GM04503 (cell line): ENCODE data around the gene ROR1.

Experiments used
- DNase-seq: peaks from one replicate; pipeline ENCODE4 v3.0.0-alpha.2; 2012; ENCODE audit warnings: low read depth

Gene ROR1

GRCh38 chr1:64107632-64108031 is 333.8 kb downstream of the ROR1 start:
- no peak for DNase-seq

GRCh38 chr1:64110924-64111777 is 337.3 kb downstream of the ROR1 start:
- DNase-seq: no peak

GRCh38 chr1:64111787-64112186 is 338.0 kb downstream of the ROR1 start:
- no peak for DNase-seq

- peak; percentile 67 for DNase-seq
These were observed 338.5 kb downstream of the ROR1 start for GRCh38 chr1:64112281-64112680.

- DNase-seq: no peak
These were observed 340.3 kb downstream of the ROR1 start for GRCh38 chr1:64114012-64114525.

- no peak for DNase-seq
These were observed 342.7 kb downstream of the ROR1 start for GRCh38 chr1:64116537-64116936.

GRCh38 chr1:64117492-64117891 is 343.7 kb downstream of the ROR1 start:
- DNase-seq: no peak

GRCh38 chr1:64121766-64122385 is 348.1 kb downstream of the ROR1 start:
- DNase-seq: no peak

GRCh38 chr1:64122588-64122987 is 348.8 kb downstream of the ROR1 start:
- DNase-seq: no peak

- no peak for DNase-seq
These were observed 351.1 kb downstream of the ROR1 start for GRCh38 chr1:64124704-64125440.

GRCh38 chr1:64126581-64126980 is 352.8 kb downstream of the ROR1 start:
- DNase-seq: no peak

- DNase-seq: no peak
These were observed 353.5 kb downstream of the ROR1 start for GRCh38 chr1:64127297-64127696.

GRCh38 chr1:64129701-64130100 is 355.9 kb downstream of the ROR1 start:
- DNase-seq: no peak

GRCh38 chr1:64131155-64131554 is 357.3 kb downstream of the ROR1 start:
- DNase-seq: no peak

GRCh38 chr1:64133036-64133435 is 359.2 kb downstream of the ROR1 start:
- DNase-seq: peak; percentile 90

- no peak for DNase-seq
These were observed 361.8 kb downstream of the ROR1 start for GRCh38 chr1:64135462-64136223.

GRCh38 chr1:64136296-64136695 is 362.5 kb downstream of the ROR1 start:
- DNase-seq: no peak

- DNase-seq: peak; percentile 67
These were observed 363.1 kb downstream of the ROR1 start for GRCh38 chr1:64136752-64137411.

- no peak for DNase-seq
These were observed 363.6 kb downstream of the ROR1 start for GRCh38 chr1:64137412-64137803.

GRCh38 chr1:64139877-64140276 is 366.1 kb downstream of the ROR1 start:
- DNase-seq: no peak

- no peak for DNase-seq
These were observed 366.8 kb downstream of the ROR1 start for GRCh38 chr1:64140596-64140995.
